Osteocyte (in vitro differentiated cells): ENCODE measurements around the gene PIAS2. TPM values are rescaled to one million over a fixed set of nuclear protein-coding genes. Genes with fewer than 3 reads are reported as not detected.

Experiments used
- DNase-seq: peaks from one replicate; pipeline ENCODE4 v3.0.0; 2021; ENCODE audit warnings: mixed read lengths; ENCODE audit not compliant: unreplicated experiment; ENCODE audit errors: extremely low spot score
- H3K27ac Mint-ChIP-seq: one replicate; pipeline ENCODE4 v1.8.0; 2021; ENCODE audit warnings: mild to moderate bottlenecking, mixed read lengths; ENCODE audit not compliant: unreplicated experiment
- H3K27me3 Mint-ChIP-seq: one replicate; pipeline ENCODE4 v1.8.0; 2021; ENCODE audit warnings: mixed read lengths; ENCODE audit not compliant: unreplicated experiment
- H3K36me3 Mint-ChIP-seq: one replicate; pipeline ENCODE4 v1.8.0; 2021; ENCODE audit warnings: mixed read lengths; ENCODE audit not compliant: unreplicated experiment
- H3K4me1 Mint-ChIP-seq: one replicate; pipeline ENCODE4 v1.8.0; 2021; ENCODE audit warnings: mixed read lengths; ENCODE audit not compliant: unreplicated experiment
- H3K4me3 Mint-ChIP-seq: one replicate; pipeline ENCODE4 v1.8.0; 2021; ENCODE audit warnings: mild to moderate bottlenecking, moderate library complexity, mixed read lengths; ENCODE audit not compliant: unreplicated experiment
- H3K9me3 Mint-ChIP-seq: one replicate; pipeline ENCODE4 v1.8.0; 2021; ENCODE audit warnings: mixed read lengths; ENCODE audit not compliant: unreplicated experiment
- total RNA-seq: library from RNA; stranded (reverse); gene quantifications from 2 replicates; pipeline ENCODE4 v1.2.1, GENCODE V29; 2021
- TF ChIP-seq, protein P1 (sequence below): fragments of 200-600 bp; sonication (generic); IDR thresholded peaks from 2 replicates; pipeline ENCODE4 v1.5.0; 2021; ENCODE audit warnings: antibody characterized with exemption, mild to moderate bottlenecking, moderate library complexity

Gene PIAS2
- total RNA-seq, 1 donor from 2014 or later: 50.6 TPM

GRCh38 chr18:46893360-46893759 is 23.9 kb downstream of the PIAS2 start:
- H3K9me3 Mint-ChIP-seq: peaks cover 13% of the 10 kb centered on the region
- H3K4me3 Mint-ChIP-seq: no peak overlapping the region
- DNase-seq: no peak
- no peaks in the 10 kb centered on the region for H3K27me3 Mint-ChIP-seq
- H3K4me1 Mint-ChIP-seq: peaks cover 2% of the 10 kb centered on the region
- TF ChIP-seq, protein P1, sequence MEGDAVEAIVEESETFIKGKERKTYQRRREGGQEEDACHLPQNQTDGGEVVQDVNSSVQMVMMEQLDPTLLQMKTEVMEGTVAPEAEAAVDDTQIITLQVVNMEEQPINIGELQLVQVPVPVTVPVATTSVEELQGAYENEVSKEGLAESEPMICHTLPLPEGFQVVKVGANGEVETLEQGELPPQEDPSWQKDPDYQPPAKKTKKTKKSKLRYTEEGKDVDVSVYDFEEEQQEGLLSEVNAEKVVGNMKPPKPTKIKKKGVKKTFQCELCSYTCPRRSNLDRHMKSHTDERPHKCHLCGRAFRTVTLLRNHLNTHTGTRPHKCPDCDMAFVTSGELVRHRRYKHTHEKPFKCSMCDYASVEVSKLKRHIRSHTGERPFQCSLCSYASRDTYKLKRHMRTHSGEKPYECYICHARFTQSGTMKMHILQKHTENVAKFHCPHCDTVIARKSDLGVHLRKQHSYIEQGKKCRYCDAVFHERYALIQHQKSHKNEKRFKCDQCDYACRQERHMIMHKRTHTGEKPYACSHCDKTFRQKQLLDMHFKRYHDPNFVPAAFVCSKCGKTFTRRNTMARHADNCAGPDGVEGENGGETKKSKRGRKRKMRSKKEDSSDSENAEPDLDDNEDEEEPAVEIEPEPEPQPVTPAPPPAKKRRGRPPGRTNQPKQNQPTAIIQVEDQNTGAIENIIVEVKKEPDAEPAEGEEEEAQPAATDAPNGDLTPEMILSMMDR: no peak
- peaks cover 28% of the 10 kb centered on the region for H3K36me3 Mint-ChIP-seq
- H3K27ac Mint-ChIP-seq: no peak overlapping the region

DNA sequence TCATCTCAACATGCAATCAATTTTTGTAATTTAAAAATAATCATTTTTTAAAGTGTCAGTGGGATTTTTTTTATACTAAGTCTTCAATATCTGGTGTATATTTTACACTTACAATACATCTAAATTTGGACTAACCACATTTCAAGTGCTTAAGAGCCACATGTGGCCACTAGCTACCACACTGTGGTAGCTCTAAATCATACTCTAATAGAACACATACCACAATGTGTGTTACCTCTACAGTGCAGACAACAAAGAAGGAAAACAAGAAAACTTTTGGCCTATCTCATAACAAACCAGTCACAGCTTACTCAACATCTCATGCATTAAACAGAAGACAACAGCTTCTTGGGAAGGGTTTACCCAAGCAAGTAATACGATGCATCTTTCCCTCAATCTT is 24.5 kb downstream of the PIAS2 start:
- peaks cover 33% of the 10 kb centered on the region for H3K36me3 Mint-ChIP-seq
- peaks cover 16% of the 10 kb centered on the region for H3K9me3 Mint-ChIP-seq
- H3K27me3 Mint-ChIP-seq: no peaks in the 10 kb centered on the region
- TF ChIP-seq, protein P1: no peak
- H3K4me1 Mint-ChIP-seq: peaks cover 2% of the 10 kb centered on the region
- no peak overlapping the region for H3K27ac Mint-ChIP-seq
- no peak for DNase-seq
- H3K4me3 Mint-ChIP-seq: no peak overlapping the region

DNA sequence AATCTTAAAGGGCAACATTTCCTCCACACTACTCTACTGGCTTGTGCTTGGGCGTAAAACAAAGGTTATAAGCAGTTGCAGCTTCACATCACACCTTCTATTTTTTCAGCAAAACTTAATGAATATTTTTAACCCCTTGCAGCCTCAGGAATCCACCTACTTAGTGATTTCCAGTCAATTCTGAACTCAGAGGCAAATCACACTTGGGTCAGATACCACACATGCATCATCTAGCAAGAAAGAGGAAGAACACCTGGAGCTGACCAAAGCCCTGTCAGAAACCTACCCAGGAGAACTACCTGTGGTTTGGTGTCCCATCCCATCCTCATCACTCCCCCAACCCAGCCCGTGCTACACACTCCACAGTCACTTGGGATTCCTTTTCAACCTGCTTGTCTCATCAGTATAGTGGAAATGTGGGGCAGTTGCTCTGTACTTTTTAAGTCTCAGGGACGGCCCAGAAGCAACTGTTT is 25.5 kb downstream of the PIAS2 start:
- TF ChIP-seq, protein P1: no peak
- Mint-ChIP-seq H3K4me3 (no peak overlapping the region), H3K27ac (no peak overlapping the region), H3K4me1 (peaks cover 2% of the 10 kb centered on the region), H3K9me3 (peaks cover 16% of the 10 kb centered on the region), H3K36me3 (peaks cover 38% of the 10 kb centered on the region), H3K27me3 (no peaks in the 10 kb centered on the region)
- no peak for DNase-seq

DNA sequence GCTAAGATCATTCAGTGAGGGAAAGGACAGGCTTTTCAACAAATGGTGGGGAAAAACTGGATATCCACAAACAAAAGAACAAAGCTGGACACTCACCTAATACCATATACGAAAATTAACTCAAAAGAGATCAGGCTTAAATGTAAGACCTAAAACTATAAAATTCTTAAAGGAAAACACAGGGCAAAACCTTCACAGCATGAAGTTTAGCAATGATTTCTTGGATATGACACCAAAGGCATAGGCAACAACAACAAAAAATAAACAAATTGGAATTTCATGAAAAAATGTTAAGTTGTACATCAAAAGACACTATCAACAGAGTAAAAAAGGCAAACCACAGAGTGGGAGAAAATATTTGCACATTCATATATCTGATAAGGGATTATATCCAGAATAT is 28.3 kb downstream of the PIAS2 start:
- H3K9me3 Mint-ChIP-seq: peaks cover 16% of the 10 kb centered on the region
- H3K4me1 Mint-ChIP-seq: no peaks in the 10 kb centered on the region
- H3K27ac Mint-ChIP-seq: no peak overlapping the region
- H3K27me3 Mint-ChIP-seq: no peaks in the 10 kb centered on the region
- peaks cover 34% of the 10 kb centered on the region for H3K36me3 Mint-ChIP-seq
- no peak for DNase-seq
- TF ChIP-seq, protein P1: no peak
- no peak overlapping the region for H3K4me3 Mint-ChIP-seq

DNA sequence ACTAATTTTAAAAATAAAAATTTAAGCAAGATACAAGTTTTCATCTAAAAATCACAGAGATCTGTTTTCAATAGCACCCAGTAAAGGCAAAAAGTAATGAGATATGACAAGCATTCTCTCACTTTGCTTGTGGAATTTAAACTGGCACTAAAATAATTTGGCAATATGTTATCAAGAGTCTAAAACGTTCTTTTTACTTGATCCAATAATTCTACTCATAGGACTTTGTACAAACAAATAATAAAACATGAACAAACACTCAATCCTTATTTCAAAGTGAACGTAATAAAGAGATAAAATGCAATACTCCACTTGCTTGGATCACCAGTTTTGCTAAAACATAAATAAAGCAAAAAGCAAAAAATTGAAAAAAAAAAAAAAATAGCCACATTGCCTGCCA is 30.4 kb downstream of the PIAS2 start:
- Mint-ChIP-seq H3K36me3 (peaks cover 34% of the 10 kb centered on the region), H3K27me3 (no peaks in the 10 kb centered on the region), H3K9me3 (peaks cover 16% of the 10 kb centered on the region), H3K27ac (no peak overlapping the region), H3K4me1 (no peaks in the 10 kb centered on the region), H3K4me3 (no peak overlapping the region)
- DNase-seq: no peak
- TF ChIP-seq, protein P1: no peak
